HFF-Myc (cell line): ENCODE data around the gene EME2.

Source experiments
- DNase-seq: peaks from one replicate; pipeline ENCODE4 v3.0.0-alpha.2; 2011; ENCODE audit warnings: low read depth; ENCODE audit errors: extremely low read depth
- H3K4me3 ChIP-seq: replicated peaks from 2 replicates; pipeline ENCODE4 v1.5.1; 2011; ENCODE audit warnings: low read depth, mild to moderate bottlenecking, control low read depth, low read length
- TF ChIP-seq, protein P1 (sequence below): IDR thresholded peaks from 2 replicates; pipeline ENCODE4 v1.5.1; 2012; ENCODE audit warnings: mild to moderate bottlenecking, low read depth, low read length, control low read depth; ENCODE audit errors: missing control alignments

Gene EME2

DNA sequence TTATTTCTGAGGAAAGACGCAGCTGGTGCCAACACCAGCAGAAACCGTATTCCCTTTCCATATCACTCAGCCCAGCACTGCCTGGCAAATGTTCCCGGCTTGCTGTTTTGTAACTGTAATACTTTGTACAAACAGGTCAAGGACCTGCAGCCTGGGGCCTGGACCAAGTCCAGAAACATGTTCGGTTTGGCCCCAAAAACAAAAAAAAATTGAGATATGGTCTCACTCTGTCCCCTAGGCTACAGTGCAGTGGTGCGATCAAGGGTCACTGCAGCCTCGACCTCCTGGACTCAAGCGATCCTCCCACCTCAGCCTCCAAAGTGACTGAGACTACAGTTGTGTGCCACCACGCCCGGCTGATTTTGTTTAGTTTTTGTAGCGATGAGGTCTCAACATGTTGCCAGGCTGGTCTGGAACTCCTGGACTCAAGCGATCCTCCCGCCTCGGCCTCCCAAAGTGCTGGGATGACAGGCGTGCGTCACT, 52.8 kb downstream of the EME2 start:
- H3K4me3 ChIP-seq = peak overlapping the region; percentile 99
- DNase-seq = no peak
- TF ChIP-seq, protein P1, sequence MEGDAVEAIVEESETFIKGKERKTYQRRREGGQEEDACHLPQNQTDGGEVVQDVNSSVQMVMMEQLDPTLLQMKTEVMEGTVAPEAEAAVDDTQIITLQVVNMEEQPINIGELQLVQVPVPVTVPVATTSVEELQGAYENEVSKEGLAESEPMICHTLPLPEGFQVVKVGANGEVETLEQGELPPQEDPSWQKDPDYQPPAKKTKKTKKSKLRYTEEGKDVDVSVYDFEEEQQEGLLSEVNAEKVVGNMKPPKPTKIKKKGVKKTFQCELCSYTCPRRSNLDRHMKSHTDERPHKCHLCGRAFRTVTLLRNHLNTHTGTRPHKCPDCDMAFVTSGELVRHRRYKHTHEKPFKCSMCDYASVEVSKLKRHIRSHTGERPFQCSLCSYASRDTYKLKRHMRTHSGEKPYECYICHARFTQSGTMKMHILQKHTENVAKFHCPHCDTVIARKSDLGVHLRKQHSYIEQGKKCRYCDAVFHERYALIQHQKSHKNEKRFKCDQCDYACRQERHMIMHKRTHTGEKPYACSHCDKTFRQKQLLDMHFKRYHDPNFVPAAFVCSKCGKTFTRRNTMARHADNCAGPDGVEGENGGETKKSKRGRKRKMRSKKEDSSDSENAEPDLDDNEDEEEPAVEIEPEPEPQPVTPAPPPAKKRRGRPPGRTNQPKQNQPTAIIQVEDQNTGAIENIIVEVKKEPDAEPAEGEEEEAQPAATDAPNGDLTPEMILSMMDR = no peak
